OCI-LY7 (cell line): ENCODE data around the gene CELF2. TPM values are rescaled to one million over a fixed set of nuclear protein-coding genes. Genes with fewer than 3 reads are reported as not detected.

Experiments used
- BruUV-seq: library from RNA; stranded (reverse); fragments of 400-500 nt; replicated peaks from 2 replicates; lab custom pipeline; 2021; lab: Mats Ljungman, UMichigan
- CTCF ChIA-PET: fragments of 300-600 bp; sonication (Branson Sonifier 250); formaldehyde crosslinking; loops from one replicate; lab custom pipeline; 2022; ENCODE audit warnings: antibody characterized with exemption; ENCODE audit not compliant: unreplicated experiment; lab: Charles Lee
- POLR2A ChIA-PET: fragments of 300-600 bp; sonication (Branson Sonifier 250); formaldehyde crosslinking; loops from one replicate; lab custom pipeline; 2022; ENCODE audit warnings: antibody characterized with exemption; lab: Charles Lee
- DNase-seq: peaks from one replicate; pipeline ENCODE4 v3.0.0-alpha.2; 2015; ENCODE audit warnings: low spot score
- H2AFZ ChIP-seq: fragments of 200-600 bp; sonication (generic), shearing (Covaris generic); 2 replicates; pipeline ENCODE4 v1.6.1; 2014; ENCODE audit warnings: mild to moderate bottlenecking, antibody characterized with exemption, low read length, moderate library complexity
- H3K27ac ChIP-seq: fragments of 200-600 bp; sonication (generic); 2 replicates; pipeline ENCODE4 v1.5.1; 2014; ENCODE audit warnings: mixed run types, low read depth, mild to moderate bottlenecking, moderate library complexity, low read length, inconsistent platforms; ENCODE audit not compliant: poor library complexity, severe bottlenecking
- H3K36me3 ChIP-seq: fragments of 200-600 bp; sonication (generic); 2 replicates; pipeline ENCODE4 v1.6.1; 2014; ENCODE audit warnings: mild to moderate bottlenecking, antibody characterized with exemption, low read length, moderate library complexity, mixed read lengths; ENCODE audit not compliant: insufficient read depth
- H3K4me1 ChIP-seq: fragments of 200-600 bp; sonication (generic); 2 replicates; pipeline ENCODE4 v1.5.1; 2014; ENCODE audit warnings: mild to moderate bottlenecking, low read length; ENCODE audit not compliant: insufficient read depth, poor library complexity, severe bottlenecking
- H3K4me2 ChIP-seq: fragments of 200-600 bp; sonication (generic); 2 replicates; pipeline ENCODE4 v1.6.1; 2014; ENCODE audit warnings: mild to moderate bottlenecking, low read length
- H3K4me3 ChIP-seq: fragments of 200-600 bp; sonication (generic); 2 replicates; pipeline ENCODE4 v1.5.1; 2014; ENCODE audit warnings: mild to moderate bottlenecking, low read depth, low read length; ENCODE audit not compliant: poor library complexity, severe bottlenecking
- H3K79me2 ChIP-seq: fragments of 200-600 bp; sonication (generic); 2 replicates; pipeline ENCODE4 v1.6.1; 2016; ENCODE audit warnings: low read depth, mild to moderate bottlenecking, low read length, moderate library complexity, mixed read lengths; ENCODE audit not compliant: insufficient read depth
- H3K9me2 ChIP-seq: fragments of 200-600 bp; sonication (generic); 2 replicates; pipeline ENCODE4 v1.6.1; 2016; ENCODE audit warnings: mild to moderate bottlenecking, low read length, mixed read lengths; ENCODE audit not compliant: insufficient read depth
- H3K9me3 ChIP-seq: fragments of 200-600 bp; sonication (generic); 2 replicates; pipeline ENCODE4 v1.6.1; 2014; ENCODE audit warnings: mild to moderate bottlenecking, mixed run types, low read length, mixed read lengths
- H4K20me1 ChIP-seq: fragments of 200-600 bp; sonication (generic); 2 replicates; pipeline ENCODE4 v1.6.1; 2014; ENCODE audit warnings: mild to moderate bottlenecking, antibody characterized with exemption, low read length, moderate library complexity, mixed read lengths; ENCODE audit not compliant: insufficient read depth
- CTCF ChIP-seq: fragments of 200-600 bp; sonication (generic); conservative IDR thresholded peaks from 2 replicates; pipeline ENCODE4 v1.5.1; 2014; ENCODE audit warnings: mild to moderate bottlenecking, antibody characterized with exemption, low read length, moderate library complexity, mixed read lengths
- EZH2phosphoT487 ChIP-seq: fragments of 200-600 bp; sonication (generic); IDR thresholded peaks from 2 replicates; pipeline ENCODE4 v1.6.1; 2018; ENCODE audit warnings: low read depth, borderline replicate concordance, mild to moderate bottlenecking, mixed run types, antibody characterized with exemption, low read length, moderate library complexity, mixed read lengths
- intact Hi-C: fragments of 100-400 bp; cut with micrococcal nuclease; formaldehyde crosslinking; loops from one replicate; pipeline ENCODE4 v1.10.0; 2022; ENCODE audit not compliant: unreplicated experiment
- total RNA-seq, 2 experiments: library from RNA; depleted of rRNA in 1 of 2; stranded (reverse); fragments of >200 nt in 1 of 2; shearing (Covaris generic) in 1 of 2; gene quantifications; 2 replicates each; pipeline ENCODE4 v1.2.3, GENCODE V29; 2014 to 2022

The CELF2 gene
- total RNA-seq, 2 experiments from 2014 or later = 5.4 to 19.1 TPM

GRCh38 chr10:11266426-11266825, 248.8 kb downstream of the CELF2 start:
- Histone ChIP-seq H3K79me2 (no peaks in the 10 kb centered on the region), H3K9me3 (no peaks in the 10 kb centered on the region), H3K36me3 (no peaks in the 10 kb centered on the region), H3K4me1 (peaks cover 30% of the 10 kb centered on the region), H3K4me2 (peak overlapping the region; percentile 45), H3K9me2 (no peaks in the 10 kb centered on the region), H2AFZ (peak overlapping the region; percentile 75), H4K20me1 (no peaks in the 10 kb centered on the region), H3K27ac (no peak overlapping the region), H3K4me3 (no peak overlapping the region)
- ChIA-PET POLR2A (interaction anchor here (0.6 kb wide), 1 partner anchor 30 kb away, joined by 4 read pairs; no protein-coding TSS in a partner anchor), CTCF (no interaction called here)
- DNase-seq = no peak
- no peak for TF ChIP-seq EZH2phosphoT487
- TF ChIP-seq CTCF = no peak
- no TSS peak for BruUV-seq
- intact Hi-C loops = loop anchor here (5.0 kb wide), 1 partner anchor 104 kb away; no protein-coding TSS in a partner anchor

GRCh38 chr10:11270135-11270857, 252.6 kb downstream of the CELF2 start:
- H3K4me2 ChIP-seq = no peak overlapping the region
- H4K20me1 ChIP-seq = no peaks in the 10 kb centered on the region
- no peak overlapping the region for H3K4me3 ChIP-seq
- no TSS peak for BruUV-seq
- no peaks in the 10 kb centered on the region for H3K79me2 ChIP-seq
- H3K4me1 ChIP-seq = peaks cover 16% of the 10 kb centered on the region
- peak; percentile 82 for DNase-seq
- no peaks in the 10 kb centered on the region for H3K36me3 ChIP-seq
- no peak overlapping the region for H3K27ac ChIP-seq
- H2AFZ ChIP-seq = no peak overlapping the region
- TF ChIP-seq CTCF (peak; percentile 98), EZH2phosphoT487 (no peak)
- H3K9me2 ChIP-seq = no peaks in the 10 kb centered on the region
- ChIA-PET POLR2A (interaction anchor here (1.0 kb wide), 1 partner anchor 158 kb away, joined by 3 read pairs; no protein-coding TSS in a partner anchor), CTCF (interaction anchor here (0.6 kb wide), 2 partner anchors 473 to 1671 kb away, joined by 3 read pairs; no protein-coding TSS in a partner anchor)
- intact Hi-C loops = loop anchor here (1.0 to 10.0 kb wide), 7 partner anchors 92 to 1939 kb away; no protein-coding TSS in a partner anchor
- H3K9me3 ChIP-seq = no peaks in the 10 kb centered on the region

GRCh38 chr10:11270858-11271179, 253.1 kb downstream of the CELF2 start:
- Histone ChIP-seq H2AFZ (no peak overlapping the region), H3K27ac (no peak overlapping the region), H3K9me2 (no peaks in the 10 kb centered on the region), H3K79me2 (no peaks in the 10 kb centered on the region), H3K4me2 (no peak overlapping the region), H3K4me1 (peaks cover 11% of the 10 kb centered on the region), H3K36me3 (no peaks in the 10 kb centered on the region), H4K20me1 (no peaks in the 10 kb centered on the region), H3K4me3 (no peak overlapping the region), H3K9me3 (no peaks in the 10 kb centered on the region)
- DNase-seq = no peak
- intact Hi-C loops = loop anchor here (1.0 to 10.0 kb wide), 7 partner anchors 93 to 1940 kb away; no protein-coding TSS in a partner anchor
- TF ChIP-seq EZH2phosphoT487 = no peak
- peak; percentile 43; the same call in 1 of the 2 replicates for TF ChIP-seq CTCF
- CTCF ChIA-PET = interaction anchor here (0.6 kb wide), 2 partner anchors 474 to 1672 kb away, joined by 3 read pairs; no protein-coding TSS in a partner anchor
- no TSS peak for BruUV-seq
- POLR2A ChIA-PET = interaction anchor here (1.0 kb wide), 1 partner anchor 159 kb away, joined by 3 read pairs; no protein-coding TSS in a partner anchor
